PFSK-1 (cell line): ENCODE data around the gene HMX2.

ENCODE experiments used
- FOXP2 ChIP-seq: optimal IDR thresholded peaks from 2 replicates; pipeline ENCODE3; 2011; ENCODE audit warnings: borderline replicate concordance, control low read depth, inconsistent platforms; ENCODE audit not compliant: insufficient read depth; ENCODE audit errors: extremely low read length, extremely low read depth
- POLR2AphosphoS5 ChIP-seq: IDR thresholded peaks from 2 replicates; pipeline ENCODE4 v1.6.1; 2012; ENCODE audit warnings: low read depth, mild to moderate bottlenecking, control low read depth, low read length, moderate library complexity
- SIN3A ChIP-seq: IDR thresholded peaks from 2 replicates; pipeline ENCODE4 v1.6.1; 2012; ENCODE audit warnings: mild to moderate bottlenecking, low read length, moderate library complexity, borderline replicate concordance; ENCODE audit not compliant: insufficient read depth
- TAF1 ChIP-seq: IDR thresholded peaks from 2 replicates; pipeline ENCODE4 v1.6.1; 2012; ENCODE audit warnings: low read length, control low read depth, borderline replicate concordance; ENCODE audit not compliant: insufficient read depth
- TF ChIP-seq, protein P1 (sequence below), 2 experiments: IDR thresholded peaks; 2 replicates each; pipeline versions ENCODE4 v1.6.1 to v1.8.0; 2011 to 2012; ENCODE audit warnings: low read depth in 2 of 2, low read length in 2 of 2, control low read depth in 1 of 2, inconsistent platforms in 1 of 2, mild to moderate bottlenecking in 1 of 2, moderate library complexity in 1 of 2; ENCODE audit not compliant: insufficient read depth in 1 of 2

The HMX2 gene

DNA sequence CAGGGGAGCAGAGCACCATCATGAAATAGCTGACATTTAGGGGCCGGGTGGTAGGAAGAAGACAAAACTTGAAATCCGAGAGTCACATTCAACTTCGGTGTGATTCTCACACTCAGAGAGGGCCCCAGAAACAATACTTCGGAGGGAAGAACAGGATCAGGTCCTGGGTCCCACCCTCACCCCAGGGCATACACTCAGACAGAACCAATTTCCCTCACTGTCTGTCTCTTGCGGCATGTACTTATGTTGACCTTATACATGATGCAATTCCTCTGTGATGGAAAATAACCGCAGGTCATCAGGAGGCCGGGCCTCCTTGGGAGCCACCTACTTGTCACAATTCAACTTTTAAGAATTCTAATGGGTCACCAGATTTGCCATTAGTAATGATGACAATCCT is 38.5 kb upstream of the HMX2 start:
- TF ChIP-seq SIN3A (no peak), POLR2AphosphoS5 (no peak), TAF1 (no peak), FOXP2 (no peak)
- TF ChIP-seq, protein P1, sequence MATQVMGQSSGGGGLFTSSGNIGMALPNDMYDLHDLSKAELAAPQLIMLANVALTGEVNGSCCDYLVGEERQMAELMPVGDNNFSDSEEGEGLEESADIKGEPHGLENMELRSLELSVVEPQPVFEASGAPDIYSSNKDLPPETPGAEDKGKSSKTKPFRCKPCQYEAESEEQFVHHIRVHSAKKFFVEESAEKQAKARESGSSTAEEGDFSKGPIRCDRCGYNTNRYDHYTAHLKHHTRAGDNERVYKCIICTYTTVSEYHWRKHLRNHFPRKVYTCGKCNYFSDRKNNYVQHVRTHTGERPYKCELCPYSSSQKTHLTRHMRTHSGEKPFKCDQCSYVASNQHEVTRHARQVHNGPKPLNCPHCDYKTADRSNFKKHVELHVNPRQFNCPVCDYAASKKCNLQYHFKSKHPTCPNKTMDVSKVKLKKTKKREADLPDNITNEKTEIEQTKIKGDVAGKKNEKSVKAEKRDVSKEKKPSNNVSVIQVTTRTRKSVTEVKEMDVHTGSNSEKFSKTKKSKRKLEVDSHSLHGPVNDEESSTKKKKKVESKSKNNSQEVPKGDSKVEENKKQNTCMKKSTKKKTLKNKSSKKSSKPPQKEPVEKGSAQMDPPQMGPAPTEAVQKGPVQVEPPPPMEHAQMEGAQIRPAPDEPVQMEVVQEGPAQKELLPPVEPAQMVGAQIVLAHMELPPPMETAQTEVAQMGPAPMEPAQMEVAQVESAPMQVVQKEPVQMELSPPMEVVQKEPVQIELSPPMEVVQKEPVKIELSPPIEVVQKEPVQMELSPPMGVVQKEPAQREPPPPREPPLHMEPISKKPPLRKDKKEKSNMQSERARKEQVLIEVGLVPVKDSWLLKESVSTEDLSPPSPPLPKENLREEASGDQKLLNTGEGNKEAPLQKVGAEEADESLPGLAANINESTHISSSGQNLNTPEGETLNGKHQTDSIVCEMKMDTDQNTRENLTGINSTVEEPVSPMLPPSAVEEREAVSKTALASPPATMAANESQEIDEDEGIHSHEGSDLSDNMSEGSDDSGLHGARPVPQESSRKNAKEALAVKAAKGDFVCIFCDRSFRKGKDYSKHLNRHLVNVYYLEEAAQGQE (IDR thresholded peaks at IDR 0.05; ENCODE audit: insufficient read depth in 1 of 2, low read depth in 2 of 2, low read length in 2 of 2): no peak

- TF ChIP-seq, protein P1 (IDR thresholded peaks at IDR 0.05; ENCODE audit: insufficient read depth in 1 of 2, low read depth in 2 of 2, low read length in 2 of 2): no peak
- TF ChIP-seq SIN3A (no peak), FOXP2 (no peak), TAF1 (no peak), POLR2AphosphoS5 (no peak)
Measured at GRCh38 chr10:123117644-123118417, 30.1 kb upstream of the HMX2 start.

GRCh38 chr10:123119081-123119480 is 28.9 kb upstream of the HMX2 start:
- no peak for TF ChIP-seq POLR2AphosphoS5
- no peak for TF ChIP-seq SIN3A
- TF ChIP-seq TAF1: no peak
- no peak for TF ChIP-seq FOXP2
- TF ChIP-seq, protein P1 (IDR thresholded peaks at IDR 0.05; ENCODE audit: insufficient read depth in 1 of 2, low read depth in 2 of 2, low read length in 2 of 2): no peak

GRCh38 chr10:123126246-123126645 is 21.7 kb upstream of the HMX2 start:
- no peak for TF ChIP-seq POLR2AphosphoS5
- no peak for TF ChIP-seq FOXP2
- TF ChIP-seq TAF1: no peak
- TF ChIP-seq, protein P1 (IDR thresholded peaks at IDR 0.05; ENCODE audit: insufficient read depth in 1 of 2, low read depth in 2 of 2, low read length in 2 of 2): no peak
- no peak for TF ChIP-seq SIN3A
